ENCODE measurements around the gene CLASRP.
"Not testable (repeated sequence)": the region's sequence is repeated elsewhere in the genome, so short reads cannot be mapped to it uniquely, and the experiment has no call there.

The CLASRP gene

GRCh38 chr19:45038931-45039893, at the start of gene CLASRP:
CLASRP (plus strand) TSS chr19:45039045; CDS start chr19:45040213, 1,168 bp downstream.
- peaks cover 36% of the 10 kb centered on the region for H3K79me2 ChIP-seq (ENCODE audit: control insufficient read depth, insufficient read depth, low read length, unreplicated experiment)
- peak within 1 kb of the TSS; percentile 92 for H3K27ac ChIP-seq (ENCODE audit: low read depth, low read length)
- H3K36me3 ChIP-seq (ENCODE audit: insufficient read depth, low read length): peaks cover 14% of the 10 kb centered on the region; the same call in 1 of the 2 replicates
- peaks cover 12% of the 10 kb centered on the region for H3K4me1 ChIP-seq (ENCODE audit: control insufficient read depth, insufficient read depth, low read length, unreplicated experiment)
- no peaks in the 10 kb centered on the region for H3K27me3 ChIP-seq (ENCODE audit: insufficient read depth, low read length)
- H3K4me3 ChIP-seq (ENCODE audit: low read depth, low read length): peak within 1 kb of the TSS; percentile 84
- no peak within 1 kb of the TSS for H2AFZ ChIP-seq (ENCODE audit: low read length, unreplicated experiment)

- no peaks in the 10 kb centered on the region for H3K36me3 ChIP-seq (ENCODE audit: insufficient read depth, low read length)
- no peak overlapping the region for H3K27ac ChIP-seq (ENCODE audit: low read depth, low read length)
- no peaks in the 10 kb centered on the region for H3K79me2 ChIP-seq (ENCODE audit: control insufficient read depth, insufficient read depth, low read length, unreplicated experiment)
- H2AFZ ChIP-seq (ENCODE audit: low read length, unreplicated experiment): no peak overlapping the region
- H3K4me3 ChIP-seq (ENCODE audit: low read depth, low read length): no peak overlapping the region
- no peaks in the 10 kb centered on the region for H3K27me3 ChIP-seq (ENCODE audit: insufficient read depth, low read length)
- no peaks in the 10 kb centered on the region for H3K4me1 ChIP-seq (ENCODE audit: control insufficient read depth, insufficient read depth, low read length, unreplicated experiment)
Measured at GRCh38 chr19:44990459-44990858, 48.4 kb upstream of the CLASRP start.

GRCh38 chr19:44990966-44991365, 47.9 kb upstream of the CLASRP start:
- Histone ChIP-seq H3K4me1 (ENCODE audit: control insufficient read depth, insufficient read depth, low read length, unreplicated experiment) (no peaks in the 10 kb centered on the region), H3K27ac (ENCODE audit: low read depth, low read length) (no peak overlapping the region), H3K4me3 (ENCODE audit: low read depth, low read length) (no peak overlapping the region), H3K79me2 (ENCODE audit: control insufficient read depth, insufficient read depth, low read length, unreplicated experiment) (no peaks in the 10 kb centered on the region), H3K27me3 (ENCODE audit: insufficient read depth, low read length) (no peaks in the 10 kb centered on the region), H3K36me3 (ENCODE audit: insufficient read depth, low read length) (no peaks in the 10 kb centered on the region), H2AFZ (ENCODE audit: low read length, unreplicated experiment) (no peak overlapping the region)

- Histone ChIP-seq H3K27me3 (ENCODE audit: insufficient read depth, low read length) (no peaks in the 10 kb centered on the region), H3K4me1 (ENCODE audit: control insufficient read depth, insufficient read depth, low read length, unreplicated experiment) (no peaks in the 10 kb centered on the region), H3K36me3 (ENCODE audit: insufficient read depth, low read length) (no peaks in the 10 kb centered on the region), H3K27ac (ENCODE audit: low read depth, low read length) (no peak overlapping the region), H3K4me3 (ENCODE audit: low read depth, low read length) (no peak overlapping the region), H2AFZ (ENCODE audit: low read length, unreplicated experiment) (no peak overlapping the region), H3K79me2 (ENCODE audit: control insufficient read depth, insufficient read depth, low read length, unreplicated experiment) (no peaks in the 10 kb centered on the region)
Measured at GRCh38 chr19:44992336-44993163, 46.3 kb upstream of the CLASRP start.

GRCh38 chr19:44993526-44993925, 45.3 kb upstream of the CLASRP start:
- no peaks in the 10 kb centered on the region for H3K36me3 ChIP-seq (ENCODE audit: insufficient read depth, low read length)

GRCh38 chr19:44993926-44994537, 44.8 kb upstream of the CLASRP start:
- Histone ChIP-seq H3K36me3 (ENCODE audit: insufficient read depth, low read length) (no peaks in the 10 kb centered on the region), H3K79me2 (ENCODE audit: control insufficient read depth, insufficient read depth, low read length, unreplicated experiment) (no peaks in the 10 kb centered on the region), H3K27ac (ENCODE audit: low read depth, low read length) (no peak overlapping the region), H2AFZ (ENCODE audit: low read length, unreplicated experiment) (no peak overlapping the region), H3K4me3 (ENCODE audit: low read depth, low read length) (no peak overlapping the region), H3K4me1 (ENCODE audit: control insufficient read depth, insufficient read depth, low read length, unreplicated experiment) (no peaks in the 10 kb centered on the region), H3K27me3 (ENCODE audit: insufficient read depth, low read length) (no peaks in the 10 kb centered on the region)

More at GRCh38 chr19:44993526-44993925, 45.3 kb upstream of the CLASRP start:
- Histone ChIP-seq H3K27me3 (ENCODE audit: insufficient read depth, low read length) (no peaks in the 10 kb centered on the region), H3K4me1 (ENCODE audit: control insufficient read depth, insufficient read depth, low read length, unreplicated experiment) (no peaks in the 10 kb centered on the region), H3K4me3 (ENCODE audit: low read depth, low read length) (no peak overlapping the region), H3K27ac (ENCODE audit: low read depth, low read length) (no peak overlapping the region), H3K79me2 (ENCODE audit: control insufficient read depth, insufficient read depth, low read length, unreplicated experiment) (no peaks in the 10 kb centered on the region), H2AFZ (ENCODE audit: low read length, unreplicated experiment) (no peak overlapping the region)

GRCh38 chr19:44998025-44998424, 40.8 kb upstream of the CLASRP start:
- Histone ChIP-seq H3K27me3 (ENCODE audit: insufficient read depth, low read length) (no peaks in the 10 kb centered on the region), H3K36me3 (ENCODE audit: insufficient read depth, low read length) (no peaks in the 10 kb centered on the region), H3K4me1 (ENCODE audit: control insufficient read depth, insufficient read depth, low read length, unreplicated experiment) (no peaks in the 10 kb centered on the region), H3K4me3 (ENCODE audit: low read depth, low read length) (no peak overlapping the region), H3K27ac (ENCODE audit: low read depth, low read length) (no peak overlapping the region), H2AFZ (ENCODE audit: low read length, unreplicated experiment) (no peak overlapping the region), H3K79me2 (ENCODE audit: control insufficient read depth, insufficient read depth, low read length, unreplicated experiment) (peaks cover 7% of the 10 kb centered on the region)

GRCh38 chr19:44999131-44999925, 39.5 kb upstream of the CLASRP start:
- not testable (repeated sequence) for H2AFZ ChIP-seq (ENCODE audit: low read length, unreplicated experiment); H3K4me3 ChIP-seq (ENCODE audit: low read depth, low read length); H3K79me2 ChIP-seq (ENCODE audit: control insufficient read depth, insufficient read depth, low read length, unreplicated experiment); H3K27ac ChIP-seq (ENCODE audit: low read depth, low read length); H3K4me1 ChIP-seq (ENCODE audit: control insufficient read depth, insufficient read depth, low read length, unreplicated experiment); H3K27me3 ChIP-seq (ENCODE audit: insufficient read depth, low read length); H3K36me3 ChIP-seq (ENCODE audit: insufficient read depth, low read length)

- H3K27me3 ChIP-seq (ENCODE audit: insufficient read depth, low read length); H3K27ac ChIP-seq (ENCODE audit: low read depth, low read length); H3K4me1 ChIP-seq (ENCODE audit: control insufficient read depth, insufficient read depth, low read length, unreplicated experiment); H3K36me3 ChIP-seq (ENCODE audit: insufficient read depth, low read length); H3K79me2 ChIP-seq (ENCODE audit: control insufficient read depth, insufficient read depth, low read length, unreplicated experiment): not testable (repeated sequence)
- Histone ChIP-seq H3K4me3 (ENCODE audit: low read depth, low read length) (peak overlapping the region; percentile 56; the same call in 1 of the 2 replicates), H2AFZ (ENCODE audit: low read length, unreplicated experiment) (peak overlapping the region; percentile 91)
Measured at GRCh38 chr19:45000665-45001064, 38.2 kb upstream of the CLASRP start.

Data from ACC112 (cell line).